GM21360 (cell line): ENCODE data around the gene ENG.

ENCODE experiments used
- ATAC-seq: cut with Tn5 transposase; IDR thresholded peaks from one replicate; pipeline ENCODE4 v1.9.1; 2021; ENCODE audit warnings: mild to moderate bottlenecking, moderate library complexity; ENCODE audit not compliant: unreplicated experiment

Gene ENG

GRCh38 chr9:127778280-127779135, 76.0 kb downstream of the ENG start, which contains the start of gene SH2D3C:
SH2D3C (minus strand) TSS chr9:127778666; CDS start chr9:127778627, 39 bp downstream.
- peak; percentile 32 for ATAC-seq

GRCh38 chr9:127777368-127777980, 77.0 kb downstream of the ENG start:
- ATAC-seq: no peak

GRCh38 chr9:127776924-127777289, 77.6 kb downstream of the ENG start:
- no peak for ATAC-seq

- no peak for ATAC-seq
Observed at GRCh38 chr9:127776195-127776923, 78.1 kb downstream of the ENG start.

GRCh38 chr9:127773981-127774380, 80.5 kb downstream of the ENG start:
- ATAC-seq: no peak

GRCh38 chr9:127773272-127773671, 81.2 kb downstream of the ENG start:
- no peak for ATAC-seq

GRCh38 chr9:127772603-127773002, 81.9 kb downstream of the ENG start:
- ATAC-seq: no peak

GRCh38 chr9:127771570-127772189, 82.8 kb downstream of the ENG start:
- no peak for ATAC-seq

GRCh38 chr9:127770905-127771569, 83.4 kb downstream of the ENG start:
- ATAC-seq: peak; percentile 83

- ATAC-seq: no peak
Observed at GRCh38 chr9:127770583-127770904, 83.9 kb downstream of the ENG start.

- ATAC-seq: no peak
Observed at GRCh38 chr9:127769929-127770582, 84.4 kb downstream of the ENG start.

GRCh38 chr9:127769101-127769500, 85.4 kb downstream of the ENG start:
- ATAC-seq: no peak

GRCh38 chr9:127768698-127769097, 85.8 kb downstream of the ENG start:
- ATAC-seq: no peak

GRCh38 chr9:127767909-127768331, 86.5 kb downstream of the ENG start:
- ATAC-seq: no peak

- no peak for ATAC-seq
Observed at GRCh38 chr9:127767410-127767809, 87.0 kb downstream of the ENG start.

- ATAC-seq: no peak
Observed at GRCh38 chr9:127765418-127765817, 89.0 kb downstream of the ENG start.
